Naive thymus-derived CD4-positive, alpha-beta T cell (primary cell): ENCODE results near the gene ZNF414. TPM values are rescaled to one million over a fixed set of nuclear protein-coding genes. Genes with fewer than 3 reads are reported as not detected.

Experiments
- ATAC-seq: fragments of 150-1000 bp; cut with Tn5 transposase; 2 replicates; pipeline ENCODE4 v1.10.0; 2021; ENCODE audit warnings: mild to moderate bottlenecking, moderate library complexity
- CTCF ChIA-PET: fragments of 350-600 bp; sonication (Branson Sonifier 250); formaldehyde crosslinking; loops from one replicate; lab custom pipeline; 2021; ENCODE audit warnings: antibody characterized with exemption; lab: Charles Lee
- POLR2A ChIA-PET: fragments of 350-600 bp; sonication (Branson Sonifier 250); formaldehyde crosslinking; loops from one replicate; lab custom pipeline; 2021; ENCODE audit warnings: antibody characterized with exemption, inconsistent platforms; lab: Charles Lee
- DNase-seq, 9 donors: peaks; one replicate each; pipeline versions ENCODE4 v3.0.0 to v3.0.0-alpha.2; 2020 to 2022; ENCODE audit warnings: mixed read lengths in 1 of 9
- H3K27ac ChIP-seq: one replicate; pipeline ENCODE4 v1.7.0; 2013; ENCODE audit warnings: mild to moderate bottlenecking, low read depth, low read length, moderate library complexity
- H3K27me3 ChIP-seq, 2 donors: one replicate each; pipeline ENCODE4 v1.7.0; 2013; ENCODE audit warnings: low read length in 2 of 2, mild to moderate bottlenecking in 2 of 2, moderate library complexity in 2 of 2; ENCODE audit not compliant: control insufficient read depth in 2 of 2, insufficient read depth in 2 of 2
- H3K36me3 ChIP-seq, 3 experiments: 1 replicate in 2 of 3; 2 replicates in 1 of 3; pipeline ENCODE4 v1.7.0; 2013; ENCODE audit warnings: low read length in 3 of 3, mild to moderate bottlenecking in 3 of 3, moderate library complexity in 1 of 3; ENCODE audit not compliant: insufficient read depth in 3 of 3, control insufficient read depth in 2 of 3
- H3K4me1 ChIP-seq, 2 donors: one replicate each; pipeline ENCODE4 v1.7.0; 2013; ENCODE audit warnings: low read length in 2 of 2, mild to moderate bottlenecking in 2 of 2, moderate library complexity in 1 of 2; ENCODE audit not compliant: control insufficient read depth in 2 of 2, insufficient read depth in 2 of 2
- H3K4me3 ChIP-seq: 2 replicates; pipeline ENCODE4 v1.7.0; 2013; ENCODE audit warnings: mild to moderate bottlenecking, low read length
- H3K9me3 ChIP-seq, 3 experiments: 1 replicate in 2 of 3; 2 replicates in 1 of 3; pipeline ENCODE4 v1.7.0; 2013; ENCODE audit warnings: low read length in 3 of 3; ENCODE audit not compliant: control insufficient read depth in 2 of 3
- H3K27ac Mint-ChIP-seq, 9 donors: one replicate each; pipeline ENCODE4 v1.8.0; 2020 to 2022; ENCODE audit warnings: mixed read lengths in 9 of 9, mild to moderate bottlenecking in 8 of 9, moderate library complexity in 5 of 9, inconsistent platforms in 2 of 9
- H3K27me3 Mint-ChIP-seq, 5 donors: one replicate each; pipeline ENCODE4 v1.8.0; 2021 to 2022; ENCODE audit warnings: mixed read lengths in 5 of 5, mild to moderate bottlenecking in 1 of 5
- H3K36me3 Mint-ChIP-seq, 5 donors: one replicate each; pipeline ENCODE4 v1.8.0; 2020 to 2022; ENCODE audit warnings: mixed read lengths in 5 of 5, mild to moderate bottlenecking in 3 of 5, inconsistent platforms in 1 of 5
- H3K4me1 Mint-ChIP-seq, 7 donors: one replicate each; pipeline ENCODE4 v1.8.0; 2020 to 2022; ENCODE audit warnings: mixed read lengths in 7 of 7, mild to moderate bottlenecking in 3 of 7, inconsistent platforms in 1 of 7
- H3K4me3 Mint-ChIP-seq, 10 donors: one replicate each; pipeline ENCODE4 v1.8.0; 2020 to 2022; ENCODE audit warnings: mild to moderate bottlenecking in 10 of 10, mixed read lengths in 10 of 10, moderate library complexity in 6 of 10, inconsistent platforms in 2 of 10
- H3K9me3 Mint-ChIP-seq, 11 donors: one replicate each; pipeline ENCODE4 v1.8.0; 2020 to 2022; ENCODE audit warnings: mixed read lengths in 11 of 11, mild to moderate bottlenecking in 4 of 11, inconsistent platforms in 1 of 11, moderate library complexity in 1 of 11
- intact Hi-C, 2 donors: fragments of 100-400 bp; cut with micrococcal nuclease; formaldehyde crosslinking; loops; one replicate each; pipeline ENCODE4 v1.15.1; 2023
- polyA plus RNA-seq, 2 donors: library from polyadenylated mRNA; unstranded; fragments of 300-500 nt; fragmentation: Illumina TruSeq; gene quantifications; one replicate each; pipeline ENCODE4 v1.2.3, GENCODE V29; 2021
- total RNA-seq, 6 experiments: library from RNA in 5 of 6; stranded (reverse) in 5 of 6; gene quantifications; 1 replicate in 5 of 6; 2 replicates in 1 of 6; pipeline ENCODE4 v1.2.3 and lab custom pipeline; 2021 to 2026

ZNF414 gene
- total and polyA plus RNA-seq, 7 experiments from 2014 or later = 20.2 to 69.2 (median 51.1) TPM

DNA sequence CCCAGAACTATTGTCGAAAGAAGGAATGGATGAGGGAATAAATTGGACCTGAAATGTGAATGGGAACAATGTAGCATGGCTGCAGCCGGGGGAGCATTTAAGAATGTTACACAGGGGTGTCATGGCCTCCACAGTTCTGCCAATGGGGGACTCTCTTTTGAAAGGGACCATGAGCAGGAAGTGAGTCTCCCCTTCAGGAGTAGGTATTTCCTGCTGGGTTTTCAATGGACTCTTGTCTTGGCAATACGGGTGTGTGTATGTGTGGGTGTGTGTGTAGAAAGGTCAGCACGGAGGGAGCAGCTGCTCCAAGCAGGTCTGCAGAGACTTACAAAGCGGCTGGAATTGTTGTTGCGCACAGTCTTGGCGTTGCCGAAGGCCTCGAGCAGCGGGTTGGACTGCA, 38.8 kb upstream of the ZNF414 start:
- Mint-ChIP-seq H3K27ac (peak overlapping the region in 3 of 9 donors; percentile 1 to 22 (median 3)), H3K9me3 (no peaks in the 10 kb centered on the region), H3K27me3 (no peaks in the 10 kb centered on the region), H3K4me3 (no peak overlapping the region), H3K36me3 (peaks cover 0 to 44% (median 0%) of the 10 kb centered on the region in 5 donors), H3K4me1 (peaks cover 3 to 15% (median 9%) of the 10 kb centered on the region in 7 donors)
- H3K9me3 ChIP-seq = no peaks in the 10 kb centered on the region
- H3K4me1 ChIP-seq = peaks cover 0 to 4% of the 10 kb centered on the region in 2 donors
- intact Hi-C loops = no loop called here
- POLR2A ChIA-PET = no interaction called here
- H3K4me3 ChIP-seq = no peak overlapping the region
- ATAC-seq (no peak), DNase-seq (no peak)
- peaks cover 0 to 17% (median 0%) of the 10 kb centered on the region in 3 experiments for H3K36me3 ChIP-seq
- H3K27ac ChIP-seq = no peak overlapping the region
- no peaks in the 10 kb centered on the region for H3K27me3 ChIP-seq
- CTCF ChIA-PET = interaction anchor here (0.9 kb wide), 1 partner anchor 23 kb away, joined by 3 read pairs; no protein-coding TSS in a partner anchor

- no peak overlapping the region for H3K4me3 Mint-ChIP-seq
- Histone ChIP-seq H3K9me3 (no peaks in the 10 kb centered on the region), H3K4me3 (no peak overlapping the region), H3K4me1 (no peaks in the 10 kb centered on the region), H3K36me3 (peaks cover 0 to 17% (median 0%) of the 10 kb centered on the region in 3 experiments), H3K27me3 (no peaks in the 10 kb centered on the region), H3K27ac (no peak overlapping the region)
- H3K4me1 Mint-ChIP-seq = peaks cover 0 to 10% (median 6%) of the 10 kb centered on the region in 7 donors
- no peak for DNase-seq
- intact Hi-C loops = no loop called here
- peaks cover 0 to 43% (median 0%) of the 10 kb centered on the region in 5 donors for H3K36me3 Mint-ChIP-seq
- H3K27ac Mint-ChIP-seq = no peak overlapping the region
- CTCF ChIA-PET = no interaction called here
- H3K27me3 Mint-ChIP-seq = no peaks in the 10 kb centered on the region
- ATAC-seq = no peak
- POLR2A ChIA-PET = interaction anchor here (1.4 to 2.1 kb wide), 2 partner anchors 21 to 36 kb away, joined by 5 to 6 read pairs; partner anchors contain the start of gene ZNF414
- no peaks in the 10 kb centered on the region for H3K9me3 Mint-ChIP-seq
Measured at GRCh38 chr19:8550070-8550469, 36.1 kb upstream of the ZNF414 start.

DNA sequence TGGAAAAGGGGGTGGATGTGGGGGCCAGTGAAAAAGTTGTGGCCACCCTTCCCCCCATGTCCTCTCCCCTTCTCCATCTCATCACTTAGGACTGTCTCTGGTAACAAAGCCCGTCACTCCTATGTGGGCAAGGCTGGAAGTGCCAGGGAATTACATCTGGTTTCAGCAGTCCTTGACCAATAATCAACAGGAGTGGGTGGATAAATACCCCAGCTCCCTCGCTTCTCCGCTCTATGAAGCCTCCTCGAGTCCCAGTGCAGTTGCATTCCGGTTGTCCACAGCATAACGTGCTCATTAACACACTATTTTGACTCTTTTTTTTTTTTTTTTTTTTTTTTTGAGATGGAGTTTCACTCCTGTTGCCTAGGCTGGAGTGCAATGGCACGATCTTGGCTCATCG, 31.8 kb upstream of the ZNF414 start:
- H3K9me3 Mint-ChIP-seq = no peaks in the 10 kb centered on the region
- POLR2A ChIA-PET = interaction anchor here (1.2 to 2.4 kb wide), 3 partner anchors 26 to 33 kb away, joined by 3 to 10 read pairs (median 5); partner anchors contain the start of gene ZNF414
- ATAC-seq (no peak), DNase-seq (no peak)
- H3K4me3 ChIP-seq = no peak overlapping the region
- H3K9me3 ChIP-seq = no peaks in the 10 kb centered on the region
- no peak overlapping the region for H3K4me3 Mint-ChIP-seq
- no peaks in the 10 kb centered on the region for H3K27me3 ChIP-seq
- H3K36me3 Mint-ChIP-seq = peaks cover 0 to 23% (median 0%) of the 10 kb centered on the region in 5 donors
- H3K4me1 Mint-ChIP-seq = peaks cover 0 to 5% (median 0%) of the 10 kb centered on the region in 7 donors
- CTCF ChIA-PET = interaction anchor here (0.6 to 1.5 kb wide), 3 partner anchors 33 to 276 kb away, joined by 3 to 6 read pairs (median 4); no protein-coding TSS in a partner anchor
- intact Hi-C loops = no loop called here
- H3K27ac ChIP-seq = no peak overlapping the region
- no peaks in the 10 kb centered on the region for H3K27me3 Mint-ChIP-seq
- no peak overlapping the region for H3K27ac Mint-ChIP-seq
- H3K4me1 ChIP-seq = no peaks in the 10 kb centered on the region
- H3K36me3 ChIP-seq = peaks cover 0 to 6% (median 0%) of the 10 kb centered on the region in 3 experiments

DNA sequence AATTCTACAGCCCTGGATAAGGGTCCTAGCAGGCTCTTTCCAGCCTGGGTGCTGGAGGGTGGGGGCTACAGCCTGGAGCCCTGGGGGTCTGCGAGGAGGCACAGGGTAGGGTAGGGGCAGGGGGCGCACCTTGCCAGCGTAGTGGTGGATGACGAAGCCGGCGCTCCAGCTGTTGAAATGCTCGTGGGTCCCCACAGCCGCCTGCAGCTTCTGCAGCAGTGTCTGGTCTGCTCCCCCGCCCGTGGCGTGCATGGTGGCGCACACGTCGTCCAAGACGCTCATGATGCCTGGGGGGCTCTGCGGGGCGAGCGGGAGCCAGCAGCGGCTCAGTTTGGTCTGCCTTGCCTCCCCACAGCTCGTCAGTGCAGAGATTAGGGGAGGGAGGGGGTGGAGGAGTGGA, 30.2 kb upstream of the ZNF414 start:
- Histone ChIP-seq H3K4me3 (no peak overlapping the region), H3K27me3 (no peaks in the 10 kb centered on the region), H3K36me3 (peaks cover 0 to 6% (median 0%) of the 10 kb centered on the region in 3 experiments), H3K27ac (no peak overlapping the region), H3K4me1 (no peaks in the 10 kb centered on the region), H3K9me3 (no peaks in the 10 kb centered on the region)
- intact Hi-C loops = no loop called here
- DNase-seq = no peak
- Mint-ChIP-seq H3K36me3 (peaks cover 0 to 24% (median 0%) of the 10 kb centered on the region in 5 donors), H3K4me1 (peaks cover 0 to 5% (median 0%) of the 10 kb centered on the region in 7 donors), H3K4me3 (no peak overlapping the region), H3K27me3 (no peaks in the 10 kb centered on the region), H3K9me3 (no peaks in the 10 kb centered on the region), H3K27ac (no peak overlapping the region)
- ChIA-PET CTCF (interaction anchor here (1.3 to 1.5 kb wide), 2 partner anchors 34 to 35 kb away, joined by 4 read pairs; partner anchors contain the start of gene MYO1F), POLR2A (interaction anchor here (2.0 kb wide), 1 partner anchor 27 kb away, joined by 5 read pairs; no protein-coding TSS in a partner anchor)
- ATAC-seq = no peak

DNA sequence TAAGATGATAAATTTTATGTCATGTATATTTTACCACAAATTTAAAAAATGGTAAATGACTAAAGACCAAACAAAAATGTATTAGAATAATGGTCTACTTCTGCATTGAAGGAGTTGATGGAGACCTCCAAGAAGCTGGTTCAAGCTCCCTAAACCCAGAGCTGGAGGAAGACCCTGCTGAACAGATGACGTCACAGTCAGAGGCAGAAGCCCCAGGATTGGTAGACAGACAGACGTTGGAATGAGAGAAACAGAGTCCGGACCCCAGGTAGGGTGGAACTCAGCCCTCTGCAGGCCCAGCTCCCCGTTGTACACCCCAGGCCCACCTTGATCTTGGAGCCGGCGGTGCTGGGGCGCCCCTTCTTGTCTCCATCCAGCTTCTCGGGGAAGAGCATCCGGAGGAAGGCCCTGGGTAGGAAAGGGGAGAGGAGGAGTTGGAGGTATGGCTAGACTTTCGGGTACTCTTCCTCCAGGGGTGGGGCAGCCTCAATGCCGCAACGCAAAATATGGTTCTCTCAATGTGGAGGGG, 25.7 kb upstream of the ZNF414 start:
- POLR2A ChIA-PET = no interaction called here
- DNase-seq (no peak), ATAC-seq (no peak)
- no peaks in the 10 kb centered on the region for H3K9me3 ChIP-seq
- no peak overlapping the region for H3K4me3 Mint-ChIP-seq
- H3K27ac Mint-ChIP-seq = no peak overlapping the region
- no peaks in the 10 kb centered on the region for H3K27me3 ChIP-seq
- no peak overlapping the region for H3K27ac ChIP-seq
- no peaks in the 10 kb centered on the region for H3K9me3 Mint-ChIP-seq
- H3K4me1 ChIP-seq = no peaks in the 10 kb centered on the region
- H3K36me3 Mint-ChIP-seq = peaks cover 0 to 32% (median 0%) of the 10 kb centered on the region in 5 donors
- H3K36me3 ChIP-seq = peaks cover 0 to 6% (median 0%) of the 10 kb centered on the region in 3 experiments
- peaks cover 0 to 8% (median 0%) of the 10 kb centered on the region in 7 donors for H3K4me1 Mint-ChIP-seq
- H3K27me3 Mint-ChIP-seq = no peaks in the 10 kb centered on the region
- intact Hi-C loops = no loop called here
- no peak overlapping the region for H3K4me3 ChIP-seq
- CTCF ChIA-PET = interaction anchor here (0.7 to 1.4 kb wide), 2 partner anchors 38 to 67 kb away, joined by 3 to 5 read pairs; partner anchors contain the start of gene MYO1F

DNA sequence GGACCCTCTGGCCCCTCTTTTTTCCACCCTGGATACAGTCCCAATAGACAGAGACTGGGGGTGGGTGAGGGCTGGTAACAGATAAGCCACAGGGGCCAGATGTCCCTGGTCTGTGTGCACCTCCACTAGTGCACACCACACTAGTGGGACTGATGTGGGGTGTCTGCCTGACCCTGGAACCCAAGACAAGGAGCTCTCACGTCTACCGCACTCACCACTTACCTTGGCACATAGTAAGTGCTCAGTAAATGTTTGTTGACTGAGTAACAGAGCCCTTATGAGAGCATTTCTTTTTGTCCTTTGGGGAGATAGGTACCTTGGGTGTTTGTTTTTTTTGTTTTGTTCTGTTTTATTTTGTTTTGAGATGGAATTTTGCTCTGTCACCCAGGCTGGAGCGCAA, 23.1 kb upstream of the ZNF414 start:
- Histone ChIP-seq H3K27me3 (no peaks in the 10 kb centered on the region), H3K36me3 (peaks cover 0 to 12% (median 0%) of the 10 kb centered on the region in 3 experiments), H3K4me1 (no peaks in the 10 kb centered on the region), H3K4me3 (no peak overlapping the region), H3K9me3 (no peaks in the 10 kb centered on the region), H3K27ac (no peak overlapping the region)
- intact Hi-C loops = no loop called here
- Mint-ChIP-seq H3K27ac (no peak overlapping the region), H3K4me3 (no peak overlapping the region), H3K36me3 (peaks cover 0 to 34% (median 0%) of the 10 kb centered on the region in 5 donors), H3K4me1 (peaks cover 0 to 8% (median 1%) of the 10 kb centered on the region in 7 donors), H3K27me3 (no peaks in the 10 kb centered on the region), H3K9me3 (no peaks in the 10 kb centered on the region)
- ATAC-seq = no peak
- POLR2A ChIA-PET = interaction anchor here (0.7 to 2.8 kb wide), 2 partner anchors 16 to 65 kb away, joined by 3 to 6 read pairs; no protein-coding TSS in a partner anchor
- no peak for DNase-seq
- CTCF ChIA-PET = interaction anchor here (1.0 kb wide), 1 partner anchor 42 kb away, joined by 3 read pairs; no protein-coding TSS in a partner anchor
